Measurements from ENCODE around the gene ACOT12. TPM values are rescaled to one million over a fixed set of nuclear protein-coding genes. Genes with fewer than 3 reads are reported as not detected.

The ACOT12 gene
- total and polyA plus RNA-seq, 2 of the 13 experiments (the other 11 are each of a cell fraction or from before 2014, with no cell fraction given) = not detected

DNA sequence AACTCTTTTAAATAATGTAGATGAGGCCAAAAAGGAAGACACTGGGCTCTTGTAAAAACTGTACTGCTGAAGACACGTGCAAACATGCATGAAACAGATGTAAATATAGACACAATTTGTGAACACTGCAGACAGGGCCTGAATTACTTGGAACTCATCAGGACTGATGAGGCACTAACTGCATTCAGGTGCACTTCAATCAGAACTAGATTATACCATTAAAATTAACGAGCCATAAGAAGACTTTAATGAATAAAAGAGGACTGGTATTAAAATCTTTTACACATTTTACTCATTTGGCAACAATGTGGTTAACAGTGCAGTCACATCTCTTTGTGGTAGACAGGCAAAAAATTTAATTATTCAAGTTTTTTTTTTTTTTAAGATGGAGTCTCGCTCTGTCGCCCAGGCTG is 105.9 kb downstream of the ACOT12 start:
- BruUV-seq (replicated peaks) = no TSS peak
- no peaks in the 10 kb centered on the region for H4K20me1 ChIP-seq (ENCODE audit: insufficient read depth, low read length)
- in situ Hi-C loops (cut with HindIII; ENCODE audit: extremely low pct_ligation_motif_present, low pct_unique_long_range_greater_than_20kb) = no loop called here
- no peak for TF ChIP-seq ZSCAN31 (CRISPR knock-in tag; IDR thresholded peaks at IDR 0.05; ENCODE audit: low read depth)
- no peak for TF ChIP-seq SOX13 (IDR thresholded peaks at IDR 0.05)
- TF ChIP-seq SOX13 (CRISPR knock-in tag; conservative IDR thresholded peaks at IDR 0.05 in 1 of 2, IDR thresholded peaks at IDR 0.05 in 1 of 2) = no peak
- TF ChIP-seq ZNF841 (CRISPR knock-in tag; IDR thresholded peaks at IDR 0.05; ENCODE audit: borderline replicate concordance) = no peak
- no peak for TF ChIP-seq HOXA5 (CRISPR knock-in tag; IDR thresholded peaks at IDR 0.05)
- no peak for TF ChIP-seq ELK4 (CRISPR knock-in tag; IDR thresholded peaks at IDR 0.05; ENCODE audit: borderline replicate concordance)
- no peak for TF ChIP-seq ZNF766 (CRISPR knock-in tag; IDR thresholded peaks at IDR 0.05; ENCODE audit: borderline replicate concordance)
- no peak for TF ChIP-seq ZNF773 (CRISPR knock-in tag; IDR thresholded peaks at IDR 0.05; ENCODE audit: borderline replicate concordance)
- no peak for TF ChIP-seq ARNT (IDR thresholded peaks at IDR 0.05)
- no peak for TF ChIP-seq ZNF251 (CRISPR knock-in tag; IDR thresholded peaks at IDR 0.05)
- no peak for TF ChIP-seq ZNF800 (CRISPR knock-in tag; IDR thresholded peaks at IDR 0.05)
- no peak for TF ChIP-seq FOXO4 (CRISPR knock-in tag; conservative IDR thresholded peaks at IDR 0.05)
- TF ChIP-seq ATF6 (CRISPR knock-in tag; conservative IDR thresholded peaks at IDR 0.05) = no peak
- TF ChIP-seq PAF1 (CRISPR knock-in tag; IDR thresholded peaks at IDR 0.05) = no peak
- TF ChIP-seq CCAR2 (optimal IDR thresholded peaks at IDR 0.05; ENCODE audit: low read depth, low read length) = no peak
- TF ChIP-seq FOXJ3 (CRISPR knock-in tag; IDR thresholded peaks at IDR 0.05; ENCODE audit: borderline replicate concordance) = no peak
- no peak for TF ChIP-seq TP53 (CRISPR knock-in tag; conservative IDR thresholded peaks at IDR 0.05)
- no peak for TF ChIP-seq ATF3 (CRISPR knock-in tag; IDR thresholded peaks at IDR 0.05)
- H3K4me3 ChIP-seq (replicated peaks in 1 of 3; ENCODE audit: insufficient read depth in 1 of 3, low read depth in 2 of 3, low read length in 3 of 3) = no peak overlapping the region
- no peak for FAIRE-seq
- peaks cover 14% of the 10 kb centered on the region for H3K9me3 ChIP-seq (ENCODE audit: low read length)
- POLR2A ChIA-PET = no interaction called here
- H3K9ac ChIP-seq (ENCODE audit: insufficient read depth, low read depth, low read length) = no peak overlapping the region
- ATAC-seq = no peak
- 99% methylated on average over 4 of the region's 4 CpGs for WGBS (ENCODE audit: low lambda C conversion rate)
- H3K27me3 ChIP-seq (ENCODE audit: control insufficient read depth in 1 of 2, insufficient read depth in 2 of 2, low read length in 2 of 2) = no peaks in the 10 kb centered on the region
- no peak for DNase-seq (ENCODE audit: low spot score)
- H3K4me1 ChIP-seq (ENCODE audit: insufficient read depth, low read length) = peaks cover 22% of the 10 kb centered on the region
- CTCF ChIA-PET (ENCODE audit: low intra/inter-chr PET ratio, low total read pairs) = no interaction called here
- intact Hi-C loops (cut with micrococcal nuclease; ENCODE audit: unreplicated experiment) = no loop called here
- H3K4me2 ChIP-seq (ENCODE audit: low read depth, low read length) = no peak overlapping the region
- peaks cover 15% of the 10 kb centered on the region for H3K79me2 ChIP-seq (ENCODE audit: insufficient read depth, low read length)
- 0 out of 5 replicates have a peak, but pooled peaks cover 0 to 4% of the 10 kb centered on the region in 2 experiments for H3K36me3 ChIP-seq (replicated peaks in 1 of 2; ENCODE audit: control insufficient read depth in 1 of 2, insufficient read depth in 2 of 2, low read length in 2 of 2)
- no peak overlapping the region for H3K27ac ChIP-seq (ENCODE audit: extremely low read length, insufficient read depth, low read length)
- no peak overlapping the region for H2AFZ ChIP-seq (ENCODE audit: low read length)
